NCI-H1436 treated with DMSO at 0.1 percent for 48 hours (cell line): ENCODE measurements around the gene ZBTB22.

Source experiments
- DNase-seq: peaks from one replicate; lab custom pipeline; 2025; lab: John Stamatoyannopoulos, UW

Gene ZBTB22

GRCh38 chr6:33324125-33324524 lies 6.6 kb upstream of the ZBTB22 start:
- DNase-seq: no peak

- no peak for DNase-seq
Measured at GRCh38 chr6:33323623-33323948, 6.0 kb upstream of the ZBTB22 start.

- no peak for DNase-seq
Measured at GRCh38 chr6:33321227-33321626, 3.7 kb upstream of the ZBTB22 start.

- no peak for DNase-seq
Measured at GRCh38 chr6:33320315-33321181, 3.0 kb upstream of the ZBTB22 start.

- DNase-seq: no peak
Measured at GRCh38 chr6:33319939-33320314, 2.4 kb upstream of the ZBTB22 start.

DNA sequence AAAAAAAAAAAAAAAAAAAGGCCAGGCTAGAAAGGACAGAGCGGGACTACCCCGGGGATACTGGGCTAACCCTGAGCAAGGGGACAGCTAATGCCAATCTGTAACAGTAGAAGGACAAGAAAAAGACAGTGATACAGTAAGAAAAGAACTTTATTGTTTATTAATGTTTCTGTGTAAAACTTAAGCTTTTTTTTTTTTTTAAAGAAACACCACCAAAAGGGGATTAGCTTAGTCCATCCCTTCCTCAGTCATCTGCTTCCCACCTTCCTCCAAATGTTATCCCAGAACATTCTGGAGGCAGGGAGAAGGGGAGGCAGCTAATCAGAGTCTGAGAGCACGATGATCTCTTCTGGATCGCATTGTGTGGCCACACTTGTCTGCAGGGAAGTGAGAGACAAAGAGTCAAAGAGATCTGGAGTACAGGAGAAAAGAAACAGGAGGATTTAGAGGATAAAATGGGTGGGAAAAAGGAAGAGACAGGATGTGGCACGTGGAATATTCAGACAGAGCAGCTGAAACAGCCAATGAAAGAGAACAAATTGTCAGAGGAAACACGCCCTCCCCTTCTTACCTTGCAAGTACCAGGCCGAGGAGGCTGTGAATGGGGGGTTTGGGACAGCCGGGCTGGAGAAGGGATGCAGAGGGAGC lies 1.0 kb upstream of the ZBTB22 start:
- DNase-seq: no peak

GRCh38 chr6:33317419-33317668 lies 200 bp downstream of the ZBTB22 start:
- no peak for DNase-seq

- DNase-seq: no peak
Measured at GRCh38 chr6:33316603-33317418, 733 bp downstream of the ZBTB22 start.

GRCh38 chr6:33315793-33316602 lies 1.5 kb downstream of the ZBTB22 start:
- DNase-seq: no peak

DNA sequence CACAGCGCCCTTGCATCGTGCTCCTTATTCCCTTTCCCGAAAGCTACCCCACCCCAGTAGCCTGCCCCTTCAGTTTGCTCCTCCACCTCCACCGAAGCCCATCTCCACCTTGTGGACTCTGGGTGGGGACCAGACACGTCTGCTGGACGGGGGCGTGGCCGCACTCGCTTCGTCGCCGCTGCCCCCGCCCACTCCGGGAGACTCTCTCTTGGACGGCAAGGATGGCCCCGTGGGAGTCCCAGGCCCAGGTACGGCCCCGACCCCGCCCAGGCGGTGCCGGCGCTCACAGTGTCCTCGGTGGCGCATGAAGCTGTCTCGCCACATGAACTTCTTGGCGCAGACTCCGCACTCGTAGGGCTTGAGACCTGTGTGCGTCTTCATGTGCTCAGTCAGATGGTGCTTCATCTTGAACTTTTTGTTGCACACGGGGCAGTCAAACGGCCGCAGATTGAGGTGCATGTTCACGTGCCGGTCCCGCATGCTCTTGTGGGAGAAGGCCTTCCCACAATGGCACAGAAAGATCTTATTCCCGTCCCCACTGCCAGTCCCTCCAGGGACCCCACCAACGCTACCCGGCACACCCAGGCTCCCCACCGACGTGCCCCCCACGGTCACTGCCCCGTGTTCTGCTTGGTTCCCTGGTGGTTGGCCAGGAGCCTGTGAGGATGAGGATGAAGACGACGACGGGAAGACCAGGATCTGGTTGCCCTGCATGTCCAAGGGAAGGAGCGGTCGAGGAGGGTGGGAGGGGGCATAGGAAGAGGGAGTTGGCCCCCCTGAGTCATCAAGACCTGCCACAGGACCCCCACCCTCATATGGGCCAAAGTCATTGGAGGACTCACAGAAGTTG lies 2.4 kb downstream of the ZBTB22 start:
- DNase-seq: peak; percentile 31

DNA sequence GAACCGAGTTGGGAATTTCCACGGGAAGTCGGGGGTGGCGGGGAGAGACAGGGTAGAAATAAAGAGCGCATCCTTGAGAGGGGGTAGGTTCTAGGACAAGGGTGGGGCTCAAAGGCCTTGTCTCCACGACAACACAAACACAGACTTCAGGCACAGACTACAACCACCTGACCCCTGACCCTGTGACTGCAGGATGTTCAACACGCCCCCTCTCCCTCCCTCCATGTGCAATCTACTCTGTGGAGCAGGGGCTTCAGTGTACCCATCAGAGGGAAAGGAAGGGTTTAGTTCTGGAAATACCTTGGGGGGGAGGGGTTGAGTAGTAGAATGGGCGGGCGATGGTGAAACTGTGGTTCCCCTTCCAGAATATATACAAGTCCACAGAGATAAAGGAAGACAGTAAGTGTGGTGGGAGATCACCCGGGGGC lies 3.0 kb downstream of the ZBTB22 start:
- DNase-seq: no peak

GRCh38 chr6:33313709-33314514 lies 3.6 kb downstream of the ZBTB22 start, which contains the start of gene TAPBP:
TSS of gene TAPBP (minus strand) at chr6:33314078. CDS start at chr6:33314041, 37 bp downstream.
- no peak for DNase-seq

- DNase-seq: no peak
Measured at GRCh38 chr6:33313105-33313708, 4.3 kb downstream of the ZBTB22 start.

DNA sequence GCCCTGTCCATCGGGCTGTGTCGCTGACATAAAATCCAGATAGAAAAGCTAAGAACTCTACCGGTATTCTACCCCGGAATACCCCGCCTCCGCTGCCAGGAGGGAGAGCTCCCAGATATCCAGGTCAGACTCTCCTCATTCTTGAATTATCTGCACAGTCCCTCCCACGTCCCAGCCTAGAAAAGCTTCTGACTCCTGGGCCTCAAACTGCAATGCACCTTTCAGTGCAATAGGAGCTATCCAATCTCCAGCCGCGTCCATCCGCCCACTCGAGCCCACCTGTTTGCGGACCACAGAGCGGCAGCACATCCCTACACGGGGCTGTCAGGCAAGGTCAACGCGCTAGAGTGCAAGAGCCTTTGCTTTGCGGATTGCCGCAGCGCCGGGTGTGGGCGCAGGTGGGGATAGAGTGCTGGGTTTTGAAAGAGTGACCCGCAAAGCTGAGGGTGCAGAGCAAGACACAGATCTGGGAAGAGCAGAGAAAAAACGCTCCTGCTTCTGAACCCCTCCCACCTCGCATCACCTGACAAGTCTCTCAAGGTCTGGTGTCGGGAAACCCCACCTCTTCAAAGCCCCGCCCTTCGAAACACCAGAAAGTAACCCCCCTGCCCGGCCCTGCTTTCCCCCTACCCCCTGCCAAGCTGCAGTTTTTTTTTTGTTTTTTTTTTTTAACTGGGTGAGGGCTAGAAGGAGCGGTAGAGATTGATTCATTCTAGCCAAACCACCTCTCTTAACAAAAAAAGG lies 5.0 kb downstream of the ZBTB22 start:
- peak; percentile 73 for DNase-seq

DNA sequence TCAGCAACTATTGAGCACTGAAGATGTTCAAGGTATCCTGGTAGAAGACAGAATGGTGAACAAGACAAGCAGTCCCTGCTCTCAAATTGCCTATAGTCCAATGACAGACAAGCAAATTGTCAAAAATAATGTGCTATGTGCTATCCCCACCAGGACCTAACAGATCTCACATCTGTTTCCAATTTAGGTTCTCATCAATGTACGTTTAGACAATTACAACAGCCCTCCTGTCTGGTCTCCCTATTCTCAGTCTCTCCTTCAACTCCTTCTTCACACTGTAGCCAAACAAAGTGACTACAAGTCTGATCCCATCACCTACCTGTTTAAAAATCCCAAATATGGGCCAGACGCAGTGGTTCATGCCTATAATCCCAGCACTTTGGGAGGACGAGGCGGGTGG lies 11.2 kb downstream of the ZBTB22 start:
- DNase-seq: no peak

GRCh38 chr6:33305052-33305451 lies 12.5 kb downstream of the ZBTB22 start:
- DNase-seq: no peak

- DNase-seq: no peak
Measured at GRCh38 chr6:33304216-33304615, 13.3 kb downstream of the ZBTB22 start.

DNA sequence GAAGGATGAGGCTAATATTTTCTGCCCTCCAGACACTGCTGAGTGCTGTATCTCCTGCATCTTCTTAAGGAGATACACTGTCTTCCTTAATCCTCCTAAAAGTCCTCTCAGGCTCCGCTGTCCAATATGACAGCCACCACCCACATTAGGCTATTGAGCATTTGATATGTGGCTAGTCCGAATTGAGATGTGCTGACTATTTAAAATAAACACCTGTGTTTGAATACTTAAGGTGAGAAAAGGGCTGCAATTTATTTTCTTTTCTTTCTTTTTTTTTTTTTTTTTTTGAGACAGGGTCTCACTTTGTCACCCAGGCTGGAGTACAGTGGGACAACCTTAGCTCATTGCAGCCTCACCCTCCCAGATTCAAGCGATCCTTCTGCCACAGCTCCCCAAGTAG lies 15.7 kb downstream of the ZBTB22 start:
- no peak for DNase-seq

DNA sequence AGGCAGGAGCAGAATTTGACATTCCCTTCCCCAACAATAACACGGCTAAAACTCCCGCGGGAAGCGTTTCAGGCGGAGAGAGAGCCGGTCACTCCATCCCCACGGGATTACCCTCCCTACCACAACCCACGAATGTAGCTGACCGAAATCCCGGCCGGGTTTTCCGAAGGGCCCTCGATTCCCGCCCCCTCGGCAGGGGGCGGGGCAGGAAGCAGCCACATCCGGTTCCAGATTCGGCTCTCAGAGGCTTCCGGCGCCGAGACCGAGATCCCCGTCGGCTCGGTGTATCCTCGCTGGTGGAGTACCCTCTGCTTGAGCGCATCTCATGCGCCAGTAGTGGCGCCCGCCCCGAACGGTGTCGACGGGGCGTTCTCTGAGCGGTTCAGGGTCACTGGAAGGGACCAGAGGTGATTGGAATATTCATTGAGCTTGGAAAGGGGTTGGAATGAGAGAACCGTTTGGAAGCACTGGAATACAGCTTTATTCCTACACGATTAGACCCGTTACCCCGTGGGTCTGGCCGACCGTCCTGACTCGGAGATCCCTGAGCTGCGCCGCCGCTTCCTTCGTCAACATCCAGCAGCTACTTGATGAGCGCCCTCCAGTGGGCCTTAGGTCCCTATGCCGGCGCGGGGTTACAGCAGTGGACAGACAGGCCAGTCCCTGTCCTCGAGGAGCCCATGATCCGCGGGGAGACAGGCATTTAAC lies 18.2 kb downstream of the ZBTB22 start:
- DNase-seq: peak; percentile 77
